ENCODE results near the gene GABARAP. TPM values are rescaled to one million over a fixed set of nuclear protein-coding genes. Genes with fewer than 3 reads are reported as not detected.

Gene GABARAP
- total RNA-seq, 1 experiment from 2014 or later: 226 TPM

- no peaks in the 10 kb centered on the region for H3K9me3 Mint-ChIP-seq (ENCODE audit: unreplicated experiment)
- no peaks in the 10 kb centered on the region for H3K27me3 Mint-ChIP-seq (ENCODE audit: insufficient read depth, unreplicated experiment)
- ChIA-PET POLR2A (interaction anchor here (1.5 to 4.4 kb wide), 4 partner anchors 12 to 61 kb away, joined by 5 to 128 read pairs (median 12); partner anchors contain the start of genes DVL2, GABARAP and PHF23), CTCF (no interaction called here)
- intact Hi-C loops (cut with micrococcal nuclease): no loop called here
- H3K27ac Mint-ChIP-seq (ENCODE audit: low read depth, unreplicated experiment): peak within 1 kb of the TSS; percentile 99
- BruUV-seq (replicated peaks): no TSS peak
- TF ChIP-seq CTCF (IDR thresholded peaks at IDR 0.05; ENCODE audit: unreplicated experiment): no peak
- peak within 1 kb of the TSS; percentile 92 for H3K4me3 Mint-ChIP-seq (ENCODE audit: unreplicated experiment)
- peaks cover 64% of the 10 kb centered on the region for H3K36me3 Mint-ChIP-seq (ENCODE audit: insufficient read depth, unreplicated experiment)
- peak; percentile 94 for DNase-seq (ENCODE audit: unreplicated experiment)
- H3K4me1 Mint-ChIP-seq (ENCODE audit: insufficient read depth, unreplicated experiment): peaks cover 25% of the 10 kb centered on the region
Measured at GRCh38 chr17:7252176-7253043, 10.2 kb upstream of the GABARAP start, which contains the start of gene ELP5. TSS of gene ELP5 (plus strand) at chr17:7252215. CDS start at chr17:7252551, 336 bp downstream.

- peaks cover 62% of the 10 kb centered on the region for H3K36me3 Mint-ChIP-seq (ENCODE audit: insufficient read depth, unreplicated experiment)
- peak within 1 kb of the TSS; percentile 99 for H3K27ac Mint-ChIP-seq (ENCODE audit: low read depth, unreplicated experiment)
- H3K4me1 Mint-ChIP-seq (ENCODE audit: insufficient read depth, unreplicated experiment): peaks cover 23% of the 10 kb centered on the region
- TF ChIP-seq CTCF (IDR thresholded peaks at IDR 0.05; ENCODE audit: unreplicated experiment): no peak
- DNase-seq (ENCODE audit: unreplicated experiment): peak; percentile 100
- no peaks in the 10 kb centered on the region for H3K27me3 Mint-ChIP-seq (ENCODE audit: insufficient read depth, unreplicated experiment)
- POLR2A ChIA-PET: interaction anchor here (0.6 to 4.4 kb wide), 12 partner anchors 8 to 1825 kb away, joined by 3 to 128 read pairs (median 4); partner anchors contain the start of genes DVL2, GABARAP, PHF23 and SLC2A4
- peak within 1 kb of the TSS; percentile 92 for H3K4me3 Mint-ChIP-seq (ENCODE audit: unreplicated experiment)
- intact Hi-C loops (cut with micrococcal nuclease): no loop called here
- CTCF ChIA-PET: no interaction called here
- H3K9me3 Mint-ChIP-seq (ENCODE audit: unreplicated experiment): no peaks in the 10 kb centered on the region
- BruUV-seq (replicated peaks): no TSS peak
Measured at GRCh38 chr17:7251661-7252175, 9.5 kb upstream of the GABARAP start, which contains the start of gene CTDNEP1. TSS of gene CTDNEP1 (minus strand) at chr17:7251734. CDS start at chr17:7251296, 438 bp downstream.

GRCh38 chr17:7250695-7251627 is 8.7 kb upstream of the GABARAP start:
- Mint-ChIP-seq H3K27ac (ENCODE audit: low read depth, unreplicated experiment) (peak overlapping the region; percentile 99), H3K4me3 (ENCODE audit: unreplicated experiment) (peak overlapping the region; percentile 92), H3K9me3 (ENCODE audit: unreplicated experiment) (no peaks in the 10 kb centered on the region), H3K4me1 (ENCODE audit: insufficient read depth, unreplicated experiment) (peaks cover 19% of the 10 kb centered on the region), H3K27me3 (ENCODE audit: insufficient read depth, unreplicated experiment) (no peaks in the 10 kb centered on the region), H3K36me3 (ENCODE audit: insufficient read depth, unreplicated experiment) (peaks cover 62% of the 10 kb centered on the region)
- POLR2A ChIA-PET: interaction anchor here (0.6 to 4.4 kb wide), 14 partner anchors 9 to 1824 kb away, joined by 3 to 128 read pairs (median 4); partner anchors contain the start of genes ACADVL, DLG4, DVL2 and GABARAP
- intact Hi-C loops (cut with micrococcal nuclease): no loop called here
- BruUV-seq (replicated peaks): no TSS peak
- TF ChIP-seq CTCF (IDR thresholded peaks at IDR 0.05; ENCODE audit: unreplicated experiment): no peak
- CTCF ChIA-PET: interaction anchor here (1.3 kb wide), 1 partner anchor 10 kb away, joined by 3 read pairs; no protein-coding TSS in a partner anchor
- no peak for DNase-seq (ENCODE audit: unreplicated experiment)
